ENCODE measurements around the gene ZNF79.

- TF ChIP-seq CTCF (IDR thresholded peaks at IDR 0.05; ENCODE audit: insufficient read depth, low read length, poor library complexity, severe bottlenecking) (no peak), EZH2phosphoT487 (conservative IDR thresholded peaks at IDR 0.05; ENCODE audit: low read length) (no peak)
Observed at GRCh38 chr9:127395497-127396252, 28.5 kb upstream of the ZNF79 start.
